NCI-H2227 (cell line): ENCODE data around the gene SP4.

Source experiments
- DNase-seq: peaks from one replicate; lab custom pipeline; 2025; ENCODE audit not compliant: unreplicated experiment; lab: John Stamatoyannopoulos, UW

The SP4 gene

GRCh38 chr7:21427871-21428658, at the start of gene SP4:
Gene SP4, plus strand, starts transcription at chr7:21428083. Its CDS starts 169 bp downstream, at chr7:21428252.
- DNase-seq: peak; percentile 98

- DNase-seq: no peak
These were observed 44.4 kb upstream of the SP4 start for GRCh38 chr7:21383227-21384220.

GRCh38 chr7:21393937-21394336, 33.9 kb upstream of the SP4 start:
- DNase-seq: no peak

GRCh38 chr7:21401944-21402343, 25.9 kb upstream of the SP4 start:
- DNase-seq: no peak

GRCh38 chr7:21407796-21408480, 19.9 kb upstream of the SP4 start:
- no peak for DNase-seq

GRCh38 chr7:21408481-21408820, 19.4 kb upstream of the SP4 start:
- no peak for DNase-seq

- DNase-seq: no peak
These were observed 15.5 kb upstream of the SP4 start for GRCh38 chr7:21412410-21412851.

- DNase-seq: no peak
These were observed 14.9 kb upstream of the SP4 start for GRCh38 chr7:21412957-21413356.

GRCh38 chr7:21413502-21413901, 14.4 kb upstream of the SP4 start:
- DNase-seq: no peak

GRCh38 chr7:21414795-21415393, 13.0 kb upstream of the SP4 start:
- DNase-seq: no peak

- DNase-seq: peak; percentile 9
These were observed 10.2 kb upstream of the SP4 start for GRCh38 chr7:21417647-21418046.

- DNase-seq: no peak
These were observed 5.1 kb upstream of the SP4 start for GRCh38 chr7:21422751-21423150.

- DNase-seq: no peak
These were observed 2.6 kb upstream of the SP4 start for GRCh38 chr7:21425290-21425689.

- DNase-seq: no peak
These were observed 1.3 kb upstream of the SP4 start for GRCh38 chr7:21426286-21427181.

- DNase-seq: peak; percentile 98
These were observed 557 bp upstream of the SP4 start for GRCh38 chr7:21427182-21427870.

- no peak for DNase-seq
These were observed 717 bp downstream of the SP4 start for GRCh38 chr7:21428659-21428941.

- no peak for DNase-seq
These were observed 1.1 kb downstream of the SP4 start for GRCh38 chr7:21429021-21429420.

- no peak for DNase-seq
These were observed 2.1 kb downstream of the SP4 start for GRCh38 chr7:21429786-21430574.

GRCh38 chr7:21430575-21430954, 2.7 kb downstream of the SP4 start:
- no peak for DNase-seq
